GM23338 (cell line): ENCODE results near the gene ERC2. TPM values are rescaled to one million over a fixed set of nuclear protein-coding genes. Genes with fewer than 3 reads are reported as not detected.

Experiments used
- ATAC-seq: fragments of 200-7000 bp; cut with Tn5 transposase; 3 replicates; pipeline ENCODE4 v1.9.1; 2020
- DNase-seq: peaks from one replicate; pipeline ENCODE4 v3.0.0-alpha.2; 2015; ENCODE audit warnings: low spot score
- H2AFZ ChIP-seq: fragments of 200-600 bp; sonication (generic); 2 replicates; pipeline ENCODE4 v1.8.0; 2016; ENCODE audit warnings: antibody characterized with exemption, mild to moderate bottlenecking, moderate library complexity
- H3F3A ChIP-seq: fragments of 200-600 bp; sonication (generic); replicated peaks from 2 replicates; pipeline ENCODE4 v1.8.0; 2017; ENCODE audit warnings: antibody characterized with exemption, mixed run types, low read depth
- H3K27ac ChIP-seq: fragments of 200-600 bp; sonication (generic); 2 replicates; pipeline ENCODE4 v1.6.1; 2016; ENCODE audit warnings: low read depth
- H3K27me3 ChIP-seq: fragments of 200-600 bp; sonication (generic); 2 replicates; pipeline ENCODE4 v1.8.0; 2016; ENCODE audit warnings: mild to moderate bottlenecking, mixed run types, moderate library complexity; ENCODE audit not compliant: insufficient read depth
- H3K36me3 ChIP-seq: fragments of 200-600 bp; sonication (generic); 2 replicates; pipeline ENCODE4 v1.8.0; 2016; ENCODE audit warnings: mild to moderate bottlenecking; ENCODE audit not compliant: insufficient read depth
- H3K4me1 ChIP-seq: fragments of 200-600 bp; sonication (generic); 2 replicates; pipeline ENCODE4 v1.8.0; 2016; ENCODE audit warnings: mild to moderate bottlenecking, moderate library complexity; ENCODE audit not compliant: insufficient read depth
- H3K4me2 ChIP-seq: fragments of 200-600 bp; sonication (generic); 2 replicates; pipeline ENCODE4 v1.7.1; 2017; ENCODE audit warnings: mixed run types
- H3K4me3 ChIP-seq: fragments of 200-600 bp; sonication (generic); 2 replicates; pipeline ENCODE4 v1.6.1; 2016; ENCODE audit warnings: mixed run types
- H3K79me2 ChIP-seq: fragments of 200-600 bp; sonication (generic); replicated peaks from 2 replicates; pipeline ENCODE4 v1.8.0; 2017; ENCODE audit warnings: mild to moderate bottlenecking; ENCODE audit not compliant: insufficient read depth
- H3K9me2 ChIP-seq: fragments of 200-600 bp; sonication (generic); 2 replicates; pipeline ENCODE4 v1.8.0; 2017; ENCODE audit not compliant: insufficient read depth
- H4K20me1 ChIP-seq: fragments of 200-600 bp; sonication (generic); replicated peaks from 2 replicates; pipeline ENCODE4 v1.8.0; 2017; ENCODE audit warnings: mild to moderate bottlenecking; ENCODE audit not compliant: insufficient read depth
- H3K27ac Mint-ChIP-seq: 2 replicates; pipeline ENCODE4 v1.8.0; 2020; ENCODE audit warnings: inconsistent platforms, mild to moderate bottlenecking, moderate library complexity, mixed read lengths
- H3K27me3 Mint-ChIP-seq: 3 replicates; pipeline ENCODE4 v1.8.0; 2022; ENCODE audit warnings: low read depth, mild to moderate bottlenecking, moderate library complexity, mixed read lengths, inconsistent platforms; ENCODE audit not compliant: insufficient read depth, poor library complexity
- H3K36me3 Mint-ChIP-seq: 3 replicates; pipeline ENCODE4 v1.8.0; 2021; ENCODE audit warnings: low read depth, mild to moderate bottlenecking, inconsistent platforms, moderate library complexity, mixed read lengths
- H3K4me1 Mint-ChIP-seq: 3 replicates; pipeline ENCODE4 v1.8.0; 2020; ENCODE audit warnings: mild to moderate bottlenecking, inconsistent platforms, mixed read lengths
- H3K4me3 Mint-ChIP-seq: 3 replicates; pipeline ENCODE4 v1.8.0; 2021; ENCODE audit warnings: moderate library complexity, mild to moderate bottlenecking, inconsistent platforms, mixed read lengths
- H3K9me3 Mint-ChIP-seq: 3 replicates; pipeline ENCODE4 v1.8.0; 2020; ENCODE audit warnings: moderate library complexity, mild to moderate bottlenecking, inconsistent platforms, mixed read lengths
- CREB1 ChIP-seq: fragments of 250-450 bp; sonication (Bioruptor Pico); IDR thresholded peaks from 2 replicates; pipeline ENCODE4 v1.5.0; 2020; ENCODE audit warnings: low read depth, mild to moderate bottlenecking, moderate library complexity
- EZH2phosphoT487 ChIP-seq: fragments of 200-600 bp; sonication (generic); IDR thresholded peaks from one replicate; pipeline ENCODE4 v1.8.1; 2018; ENCODE audit warnings: antibody characterized with exemption; ENCODE audit not compliant: unreplicated experiment
- NANOG ChIP-seq: IDR thresholded peaks from 2 replicates; pipeline ENCODE4 v1.6.1; 2016; ENCODE audit warnings: antibody characterized with exemption, borderline replicate concordance
- STAT1 ChIP-seq: IDR thresholded peaks from one replicate; pipeline ENCODE4 v1.6.1; 2016; ENCODE audit warnings: antibody characterized with exemption; ENCODE audit not compliant: unreplicated experiment
- ZNF114 ChIP-seq: fragments of 250-450 bp; sonication (Bioruptor Pico); IDR thresholded peaks from 2 replicates; pipeline ENCODE4 v1.5.0; 2020; ENCODE audit warnings: mild to moderate bottlenecking, moderate library complexity
- ZNF331 ChIP-seq: fragments of 250-450 bp; sonication (Bioruptor Pico); IDR thresholded peaks from 2 replicates; pipeline ENCODE4 v1.5.0; 2020; ENCODE audit warnings: low read depth, mild to moderate bottlenecking, moderate library complexity
- polyA plus RNA-seq: library from polyadenylated mRNA; unstranded; fragments of >200 nt; fragmentation: Nextera tagmentation; extraction: Ambion mirVana; gene quantifications from 2 replicates; pipeline ENCODE4 v1.2.1, GENCODE V29; 2016
- total RNA-seq: library from RNA; depleted of rRNA; stranded (reverse); fragments of >200 nt; shearing (Covaris generic); gene quantifications from 2 replicates; pipeline ENCODE4 v1.2.3, GENCODE V29; 2014
- TF ChIP-seq, protein P1 (sequence below): fragments of 250-450 bp; sonication (Bioruptor Pico); IDR thresholded peaks from 2 replicates; pipeline ENCODE4 v1.5.0; 2020; ENCODE audit warnings: mild to moderate bottlenecking, moderate library complexity
- TF ChIP-seq, protein P2 (sequence below): IDR thresholded peaks from one replicate; pipeline ENCODE4 v1.6.1; 2018; ENCODE audit warnings: antibody characterized with exemption; ENCODE audit not compliant: unreplicated experiment
- TF ChIP-seq, protein P3 (sequence below), 2 experiments: fragments of 200-600 bp in 1 of 2; sonication (generic) in 1 of 2; conservative IDR thresholded peaks; 2 replicates each; pipeline versions ENCODE4 v1.5.1 to v1.6.1; 2016 to 2017; ENCODE audit warnings: antibody characterized with exemption in 2 of 2, low read depth in 2 of 2, mild to moderate bottlenecking in 2 of 2, moderate library complexity in 1 of 2

The ERC2 gene
- total and polyA plus RNA-seq, 2 experiments from 2014 or later: 11.8 to 13.7 TPM

DNA sequence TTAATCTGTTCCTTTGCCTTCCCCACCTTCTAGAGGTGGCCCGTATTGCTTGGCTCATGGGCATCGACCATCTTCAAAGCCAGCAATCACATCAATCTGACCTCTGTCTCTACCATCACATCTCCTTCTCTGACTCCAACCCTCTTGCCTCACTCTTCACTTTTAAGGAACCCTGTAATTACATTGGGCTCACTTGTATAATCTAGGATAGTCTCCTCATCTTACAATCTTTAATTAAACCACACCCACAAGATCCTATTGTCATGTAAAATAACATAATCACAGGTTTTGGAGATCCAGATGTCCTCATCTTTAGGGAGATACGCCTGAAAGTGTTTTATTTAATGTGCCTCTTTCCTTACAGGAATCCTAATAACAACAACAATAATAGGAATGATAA is 234.5 kb downstream of the ERC2 start:
- no peak for DNase-seq
- Histone ChIP-seq H3K79me2 (no peaks in the 10 kb centered on the region), H3F3A (no peaks in the 10 kb centered on the region), H3K4me3 (no peak overlapping the region), H3K9me2 (peaks cover 21% of the 10 kb centered on the region; the same call in 1 of the 2 replicates), H4K20me1 (no peaks in the 10 kb centered on the region), H3K4me1 (no peaks in the 10 kb centered on the region; the same call in 1 of the 2 replicates), H3K4me2 (no peak overlapping the region), H2AFZ (no peak overlapping the region), H3K27ac (no peak overlapping the region), H3K27me3 (no peaks in the 10 kb centered on the region), H3K36me3 (no peaks in the 10 kb centered on the region)
- Mint-ChIP-seq H3K27ac (no peak overlapping the region), H3K4me1 (peaks cover 5% of the 10 kb centered on the region; the same call in 1 of the 3 replicates), H3K27me3 (peaks cover 4% of the 10 kb centered on the region), H3K9me3 (no peaks in the 10 kb centered on the region), H3K4me3 (no peak overlapping the region), H3K36me3 (no peaks in the 10 kb centered on the region)
- ATAC-seq: no peak
- TF ChIP-seq, protein P1, sequence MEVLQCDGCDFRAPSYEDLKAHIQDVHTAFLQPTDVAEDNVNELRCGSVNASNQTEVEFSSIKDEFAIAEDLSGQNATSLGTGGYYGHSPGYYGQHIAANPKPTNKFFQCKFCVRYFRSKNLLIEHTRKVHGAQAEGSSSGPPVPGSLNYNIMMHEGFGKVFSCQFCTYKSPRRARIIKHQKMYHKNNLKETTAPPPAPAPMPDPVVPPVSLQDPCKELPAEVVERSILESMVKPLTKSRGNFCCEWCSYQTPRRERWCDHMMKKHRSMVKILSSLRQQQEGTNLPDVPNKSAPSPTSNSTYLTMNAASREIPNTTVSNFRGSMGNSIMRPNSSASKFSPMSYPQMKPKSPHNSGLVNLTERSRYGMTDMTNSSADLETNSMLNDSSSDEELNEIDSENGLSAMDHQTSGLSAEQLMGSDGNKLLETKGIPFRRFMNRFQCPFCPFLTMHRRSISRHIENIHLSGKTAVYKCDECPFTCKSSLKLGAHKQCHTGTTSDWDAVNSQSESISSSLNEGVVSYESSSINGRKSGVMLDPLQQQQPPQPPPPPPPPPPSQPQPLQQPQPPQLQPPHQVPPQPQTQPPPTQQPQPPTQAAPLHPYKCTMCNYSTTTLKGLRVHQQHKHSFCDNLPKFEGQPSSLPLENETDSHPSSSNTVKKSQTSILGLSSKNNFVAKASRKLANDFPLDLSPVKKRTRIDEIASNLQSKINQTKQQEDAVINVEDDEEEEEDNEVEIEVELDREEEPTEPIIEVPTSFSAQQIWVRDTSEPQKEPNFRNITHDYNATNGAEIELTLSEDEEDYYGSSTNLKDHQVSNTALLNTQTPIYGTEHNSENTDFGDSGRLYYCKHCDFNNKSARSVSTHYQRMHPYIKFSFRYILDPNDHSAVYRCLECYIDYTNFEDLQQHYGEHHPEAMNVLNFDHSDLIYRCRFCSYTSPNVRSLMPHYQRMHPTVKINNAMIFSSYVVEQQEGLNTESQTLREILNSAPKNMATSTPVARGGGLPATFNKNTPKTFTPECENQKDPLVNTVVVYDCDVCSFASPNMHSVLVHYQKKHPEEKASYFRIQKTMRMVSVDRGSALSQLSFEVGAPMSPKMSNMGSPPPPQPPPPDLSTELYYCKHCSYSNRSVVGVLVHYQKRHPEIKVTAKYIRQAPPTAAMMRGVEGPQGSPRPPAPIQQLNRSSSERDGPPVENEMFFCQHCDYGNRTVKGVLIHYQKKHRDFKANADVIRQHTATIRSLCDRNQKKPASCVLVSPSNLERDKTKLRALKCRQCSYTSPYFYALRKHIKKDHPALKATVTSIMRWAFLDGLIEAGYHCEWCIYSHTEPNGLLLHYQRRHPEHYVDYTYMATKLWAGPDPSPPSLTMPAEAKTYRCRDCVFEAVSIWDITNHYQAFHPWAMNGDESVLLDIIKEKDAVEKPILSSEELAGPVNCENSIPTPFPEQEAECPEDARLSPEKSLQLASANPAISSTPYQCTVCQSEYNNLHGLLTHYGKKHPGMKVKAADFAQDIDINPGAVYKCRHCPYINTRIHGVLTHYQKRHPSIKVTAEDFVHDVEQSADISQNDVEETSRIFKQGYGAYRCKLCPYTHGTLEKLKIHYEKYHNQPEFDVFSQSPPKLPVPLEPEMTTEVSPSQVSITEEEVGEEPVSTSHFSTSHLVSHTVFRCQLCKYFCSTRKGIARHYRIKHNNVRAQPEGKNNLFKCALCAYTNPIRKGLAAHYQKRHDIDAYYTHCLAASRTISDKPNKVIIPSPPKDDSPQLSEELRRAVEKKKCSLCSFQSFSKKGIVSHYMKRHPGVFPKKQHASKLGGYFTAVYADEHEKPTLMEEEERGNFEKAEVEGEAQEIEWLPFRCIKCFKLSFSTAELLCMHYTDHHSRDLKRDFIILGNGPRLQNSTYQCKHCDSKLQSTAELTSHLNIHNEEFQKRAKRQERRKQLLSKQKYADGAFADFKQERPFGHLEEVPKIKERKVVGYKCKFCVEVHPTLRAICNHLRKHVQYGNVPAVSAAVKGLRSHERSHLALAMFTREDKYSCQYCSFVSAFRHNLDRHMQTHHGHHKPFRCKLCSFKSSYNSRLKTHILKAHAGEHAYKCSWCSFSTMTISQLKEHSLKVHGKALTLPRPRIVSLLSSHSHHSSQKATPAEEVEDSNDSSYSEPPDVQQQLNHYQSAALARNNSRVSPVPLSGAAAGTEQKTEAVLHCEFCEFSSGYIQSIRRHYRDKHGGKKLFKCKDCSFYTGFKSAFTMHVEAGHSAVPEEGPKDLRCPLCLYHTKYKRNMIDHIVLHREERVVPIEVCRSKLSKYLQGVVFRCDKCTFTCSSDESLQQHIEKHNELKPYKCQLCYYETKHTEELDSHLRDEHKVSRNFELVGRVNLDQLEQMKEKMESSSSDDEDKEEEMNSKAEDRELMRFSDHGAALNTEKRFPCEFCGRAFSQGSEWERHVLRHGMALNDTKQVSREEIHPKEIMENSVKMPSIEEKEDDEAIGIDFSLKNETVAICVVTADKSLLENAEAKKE (CRISPR knock-in tag): no peak
- TF ChIP-seq ZNF331 (CRISPR knock-in tag) (no peak), ZNF114 (CRISPR knock-in tag) (no peak), CREB1 (CRISPR knock-in tag) (no peak), EZH2phosphoT487 (no peak), NANOG (no peak), STAT1 (no peak)
- TF ChIP-seq, protein P2, sequence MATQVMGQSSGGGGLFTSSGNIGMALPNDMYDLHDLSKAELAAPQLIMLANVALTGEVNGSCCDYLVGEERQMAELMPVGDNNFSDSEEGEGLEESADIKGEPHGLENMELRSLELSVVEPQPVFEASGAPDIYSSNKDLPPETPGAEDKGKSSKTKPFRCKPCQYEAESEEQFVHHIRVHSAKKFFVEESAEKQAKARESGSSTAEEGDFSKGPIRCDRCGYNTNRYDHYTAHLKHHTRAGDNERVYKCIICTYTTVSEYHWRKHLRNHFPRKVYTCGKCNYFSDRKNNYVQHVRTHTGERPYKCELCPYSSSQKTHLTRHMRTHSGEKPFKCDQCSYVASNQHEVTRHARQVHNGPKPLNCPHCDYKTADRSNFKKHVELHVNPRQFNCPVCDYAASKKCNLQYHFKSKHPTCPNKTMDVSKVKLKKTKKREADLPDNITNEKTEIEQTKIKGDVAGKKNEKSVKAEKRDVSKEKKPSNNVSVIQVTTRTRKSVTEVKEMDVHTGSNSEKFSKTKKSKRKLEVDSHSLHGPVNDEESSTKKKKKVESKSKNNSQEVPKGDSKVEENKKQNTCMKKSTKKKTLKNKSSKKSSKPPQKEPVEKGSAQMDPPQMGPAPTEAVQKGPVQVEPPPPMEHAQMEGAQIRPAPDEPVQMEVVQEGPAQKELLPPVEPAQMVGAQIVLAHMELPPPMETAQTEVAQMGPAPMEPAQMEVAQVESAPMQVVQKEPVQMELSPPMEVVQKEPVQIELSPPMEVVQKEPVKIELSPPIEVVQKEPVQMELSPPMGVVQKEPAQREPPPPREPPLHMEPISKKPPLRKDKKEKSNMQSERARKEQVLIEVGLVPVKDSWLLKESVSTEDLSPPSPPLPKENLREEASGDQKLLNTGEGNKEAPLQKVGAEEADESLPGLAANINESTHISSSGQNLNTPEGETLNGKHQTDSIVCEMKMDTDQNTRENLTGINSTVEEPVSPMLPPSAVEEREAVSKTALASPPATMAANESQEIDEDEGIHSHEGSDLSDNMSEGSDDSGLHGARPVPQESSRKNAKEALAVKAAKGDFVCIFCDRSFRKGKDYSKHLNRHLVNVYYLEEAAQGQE: no peak
- TF ChIP-seq, protein P3, sequence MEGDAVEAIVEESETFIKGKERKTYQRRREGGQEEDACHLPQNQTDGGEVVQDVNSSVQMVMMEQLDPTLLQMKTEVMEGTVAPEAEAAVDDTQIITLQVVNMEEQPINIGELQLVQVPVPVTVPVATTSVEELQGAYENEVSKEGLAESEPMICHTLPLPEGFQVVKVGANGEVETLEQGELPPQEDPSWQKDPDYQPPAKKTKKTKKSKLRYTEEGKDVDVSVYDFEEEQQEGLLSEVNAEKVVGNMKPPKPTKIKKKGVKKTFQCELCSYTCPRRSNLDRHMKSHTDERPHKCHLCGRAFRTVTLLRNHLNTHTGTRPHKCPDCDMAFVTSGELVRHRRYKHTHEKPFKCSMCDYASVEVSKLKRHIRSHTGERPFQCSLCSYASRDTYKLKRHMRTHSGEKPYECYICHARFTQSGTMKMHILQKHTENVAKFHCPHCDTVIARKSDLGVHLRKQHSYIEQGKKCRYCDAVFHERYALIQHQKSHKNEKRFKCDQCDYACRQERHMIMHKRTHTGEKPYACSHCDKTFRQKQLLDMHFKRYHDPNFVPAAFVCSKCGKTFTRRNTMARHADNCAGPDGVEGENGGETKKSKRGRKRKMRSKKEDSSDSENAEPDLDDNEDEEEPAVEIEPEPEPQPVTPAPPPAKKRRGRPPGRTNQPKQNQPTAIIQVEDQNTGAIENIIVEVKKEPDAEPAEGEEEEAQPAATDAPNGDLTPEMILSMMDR (conservative IDR thresholded peaks at IDR 0.05; ENCODE audit: low read depth in 2 of 2): no peak
